H9 (cell line): ENCODE measurements around the gene EPHX1. TPM values are rescaled to one million over a fixed set of nuclear protein-coding genes. Genes with fewer than 3 reads are reported as not detected.

Source experiments
- DNase-seq: peaks from one replicate; pipeline ENCODE4 v3.0.0-alpha.2; 2017
- H2AFZ ChIP-seq: one replicate; pipeline ENCODE4 v1.6.1; 2013; ENCODE audit warnings: mild to moderate bottlenecking, low read length, control low read depth, moderate library complexity
- H2AK5ac ChIP-seq: 2 replicates; pipeline ENCODE4 v1.6.1; 2013; ENCODE audit warnings: low read length, control low read depth, mixed read lengths; ENCODE audit not compliant: insufficient read length
- H2BK120ac ChIP-seq: one replicate; pipeline ENCODE4 v1.6.1; 2013; ENCODE audit warnings: low read depth, mild to moderate bottlenecking, low read length, control low read depth, inconsistent platforms; ENCODE audit not compliant: poor library complexity, severe bottlenecking
- H2BK12ac ChIP-seq: 2 replicates; pipeline ENCODE4 v1.6.1; 2013; ENCODE audit warnings: low read length, control low read depth, mixed read lengths, low read depth; ENCODE audit not compliant: insufficient read length
- H2BK15ac ChIP-seq: 2 replicates; pipeline ENCODE4 v1.6.1; 2013; ENCODE audit warnings: low read depth, low read length, control low read depth
- H2BK20ac ChIP-seq: one replicate; pipeline ENCODE4 v1.6.1; 2013; ENCODE audit warnings: low read depth, mild to moderate bottlenecking, low read length, control low read depth, inconsistent platforms; ENCODE audit not compliant: poor library complexity, severe bottlenecking
- H2BK5ac ChIP-seq: 2 replicates; pipeline ENCODE4 v1.6.1; 2013; ENCODE audit warnings: low read length, control low read depth, mixed read lengths; ENCODE audit not compliant: insufficient read length
- H3K14ac ChIP-seq: 2 replicates; pipeline ENCODE4 v1.6.1; 2013; ENCODE audit warnings: low read length, control low read depth; ENCODE audit not compliant: insufficient read depth
- H3K18ac ChIP-seq: 2 replicates; pipeline ENCODE4 v1.6.1; 2013; ENCODE audit warnings: low read depth, mild to moderate bottlenecking, mixed read lengths, low read length, control low read depth; ENCODE audit not compliant: insufficient read length
- H3K23ac ChIP-seq: 2 replicates; pipeline ENCODE4 v1.6.1; 2013; ENCODE audit warnings: low read length, control low read depth, mixed read lengths, low read depth; ENCODE audit not compliant: insufficient read length
- H3K23me2 ChIP-seq: 2 replicates; pipeline ENCODE4 v1.6.1; 2013; ENCODE audit warnings: low read depth, mild to moderate bottlenecking, mixed read lengths, low read length, control low read depth; ENCODE audit not compliant: insufficient read length, poor library complexity, severe bottlenecking
- H3K27ac ChIP-seq: 2 replicates; pipeline ENCODE4 v1.5.1; 2013; ENCODE audit warnings: low read length, control low read depth, mixed read lengths, low read depth; ENCODE audit not compliant: insufficient read length
- H3K27me3 ChIP-seq: 2 replicates; pipeline ENCODE4 v1.6.1; 2013; ENCODE audit warnings: low read length, control low read depth, inconsistent platforms; ENCODE audit not compliant: insufficient read depth
- H3K4ac ChIP-seq: 2 replicates; pipeline ENCODE4 v1.6.1; 2013; ENCODE audit warnings: low read depth, mild to moderate bottlenecking, control low read depth, inconsistent platforms, low read length, moderate library complexity
- H3K4me1 ChIP-seq: 2 replicates; pipeline ENCODE4 v1.6.1; 2013; ENCODE audit warnings: low read length, control low read depth, inconsistent platforms; ENCODE audit not compliant: insufficient read depth
- H3K4me2 ChIP-seq: 2 replicates; pipeline ENCODE4 v1.6.1; 2013; ENCODE audit warnings: low read length, control low read depth, mixed read lengths; ENCODE audit not compliant: insufficient read length, insufficient read depth
- H3K56ac ChIP-seq: 2 replicates; pipeline ENCODE4 v1.6.1; 2013; ENCODE audit warnings: low read depth, mild to moderate bottlenecking, mixed read lengths, low read length, control low read depth; ENCODE audit not compliant: insufficient read length
- H3K79me1 ChIP-seq: 2 replicates; pipeline ENCODE4 v1.6.1; 2013; ENCODE audit warnings: low read depth, mild to moderate bottlenecking, moderate library complexity, low read length, control low read depth, inconsistent platforms; ENCODE audit not compliant: insufficient read depth, poor library complexity, severe bottlenecking
- H3K79me2 ChIP-seq: 2 replicates; pipeline ENCODE4 v1.6.1; 2013; ENCODE audit warnings: low read length, control low read depth, inconsistent platforms; ENCODE audit not compliant: insufficient read depth
- H3K9ac ChIP-seq: 2 replicates; pipeline ENCODE4 v1.6.1; 2013; ENCODE audit warnings: low read length, control low read depth, mixed read lengths; ENCODE audit not compliant: insufficient read length; ENCODE audit errors: extremely low read depth
- H3K9me3 ChIP-seq: one replicate; pipeline ENCODE4 v1.6.1; 2013; ENCODE audit warnings: low read depth, low read length, inconsistent platforms; ENCODE audit not compliant: control insufficient read depth
- H3T11ph ChIP-seq: one replicate; pipeline ENCODE4 v1.6.1; 2013; ENCODE audit warnings: mild to moderate bottlenecking, low read length, control low read depth, inconsistent platforms
- H4K20me1 ChIP-seq: one replicate; pipeline ENCODE4 v1.6.1; 2013; ENCODE audit not compliant: control insufficient read depth, insufficient read length, insufficient read depth
- H4K5ac ChIP-seq: 2 replicates; pipeline ENCODE4 v1.6.1; 2013; ENCODE audit warnings: low read depth, mild to moderate bottlenecking, mixed read lengths, low read length, control low read depth; ENCODE audit not compliant: insufficient read length
- H4K8ac ChIP-seq: replicated peaks from 2 replicates; pipeline ENCODE4 v1.6.1; 2013; ENCODE audit warnings: low read length, control low read depth, mixed read lengths, low read depth; ENCODE audit not compliant: insufficient read length
- H4K91ac ChIP-seq: 2 replicates; pipeline ENCODE4 v1.6.1; 2013; ENCODE audit warnings: low read depth, mild to moderate bottlenecking, moderate library complexity, mixed read lengths, low read length, control low read depth; ENCODE audit not compliant: insufficient read length
- H3K27ac Mint-ChIP-seq, 3 experiments: 2 replicates in 2 of 3; 3 replicates in 1 of 3; pipeline ENCODE4 v1.8.0; 2020 to 2021; ENCODE audit warnings: mixed read lengths in 3 of 3, mild to moderate bottlenecking in 1 of 3, moderate library complexity in 1 of 3
- H3K27me3 Mint-ChIP-seq: 2 replicates; pipeline ENCODE4 v1.8.0; 2021; ENCODE audit warnings: low read depth, mild to moderate bottlenecking, moderate library complexity, mixed read lengths
- H3K36me3 Mint-ChIP-seq, 3 experiments: 2 replicates in 2 of 3; 3 replicates in 1 of 3; pipeline ENCODE4 v1.8.0; 2020 to 2021; ENCODE audit warnings: low read depth in 3 of 3, mixed read lengths in 3 of 3; ENCODE audit not compliant: insufficient read depth in 1 of 3
- H3K4me1 Mint-ChIP-seq, 2 experiments: 2 replicates each; pipeline ENCODE4 v1.8.0; 2020; ENCODE audit warnings: mixed read lengths in 2 of 2
- H3K4me3 Mint-ChIP-seq, 2 experiments: 2 replicates in 1 of 2; 3 replicates in 1 of 2; pipeline ENCODE4 v1.8.0; 2020 to 2021; ENCODE audit warnings: mild to moderate bottlenecking in 2 of 2, mixed read lengths in 2 of 2, moderate library complexity in 1 of 2
- H3K9me3 Mint-ChIP-seq, 2 experiments: 2 replicates in 1 of 2; 3 replicates in 1 of 2; pipeline ENCODE4 v1.8.0; 2020; ENCODE audit warnings: mild to moderate bottlenecking in 2 of 2, mixed read lengths in 2 of 2, moderate library complexity in 1 of 2
- WGBS: extraction: QIAGEN DNeasy Blood & Tissue Kit; methylation state at CpG from one replicate; pipeline ENCODE4 v1.1.7; 2013; ENCODE audit warnings: missing lambda C conversion rate, low lambda C conversion rate, mixed read lengths; ENCODE audit not compliant: insufficient read length; ENCODE audit errors: extremely low coverage; 5-methylcytosine and 5-hydroxymethylcytosine counted together
- total RNA-seq: library from RNA; stranded (reverse); gene quantifications from 2 replicates; pipeline ENCODE4 v1.2.1, GENCODE V29; 2021
- TF ChIP-seq, protein P1 (sequence below): fragments of 200-600 bp; sonication (generic); conservative IDR thresholded peaks from 3 replicates; pipeline ENCODE4 v1.8.0; 2021; ENCODE audit warnings: antibody characterized with exemption, mild to moderate bottlenecking

EPHX1 gene
- total RNA-seq, 1 experiment from 2014 or later, result 40.6 TPM

DNA sequence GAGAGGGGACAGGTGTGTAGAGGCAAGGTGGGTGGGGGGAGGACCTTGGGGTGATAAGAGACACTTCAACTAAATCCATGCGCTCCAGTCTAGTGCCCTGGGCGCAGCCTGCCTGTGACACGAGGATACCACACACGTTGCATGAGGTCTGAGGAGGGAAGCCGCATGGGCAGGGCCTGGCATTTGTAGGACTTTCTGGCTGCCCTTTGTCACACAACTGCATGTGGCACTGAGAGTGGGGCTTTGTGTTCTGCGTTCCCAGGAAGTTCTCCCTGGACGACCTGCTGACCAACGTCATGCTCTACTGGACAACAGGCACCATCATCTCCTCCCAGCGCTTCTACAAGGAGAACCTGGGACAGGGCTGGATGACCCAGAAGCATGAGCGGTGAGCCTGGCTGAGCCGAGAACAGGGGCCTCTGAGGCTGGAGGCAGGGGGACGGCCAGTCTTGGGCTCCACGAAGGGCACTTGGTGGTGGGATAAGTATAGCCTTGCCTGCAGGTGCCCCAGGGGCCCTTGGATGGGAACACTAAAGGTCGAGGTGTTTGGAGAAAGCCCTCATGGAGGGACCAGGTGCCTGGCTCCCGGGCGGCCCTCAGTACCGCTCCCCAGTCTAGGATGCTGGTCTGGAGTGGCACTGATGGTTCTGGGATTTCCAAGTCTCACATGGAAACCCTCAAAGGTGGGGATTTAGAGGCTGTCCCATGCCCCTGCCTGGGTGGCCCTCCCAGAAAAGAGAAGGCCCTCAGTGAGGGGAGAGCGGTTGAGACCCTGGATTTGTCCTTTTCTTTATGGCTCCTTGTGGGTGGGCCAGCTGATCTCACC is 34.5 kb downstream of the EPHX1 start:
- DNase-seq, result peak; percentile 29
- H3K79me2 ChIP-seq, result no peaks in the 10 kb centered on the region
- H3K4ac ChIP-seq, result no peak overlapping the region
- no peak overlapping the region for H3T11ph ChIP-seq
- H4K20me1 ChIP-seq, result no peaks in the 10 kb centered on the region
- no peak overlapping the region for H3K9ac ChIP-seq
- H2BK15ac ChIP-seq, result no peak overlapping the region
- H3K4me2 ChIP-seq, result no peak overlapping the region
- H3K79me1 ChIP-seq, result no peaks in the 10 kb centered on the region
- H3K9me3 ChIP-seq, result no peaks in the 10 kb centered on the region
- H2BK12ac ChIP-seq, result no peak overlapping the region
- H3K4me1 ChIP-seq, result no peaks in the 10 kb centered on the region
- no peak overlapping the region for H3K14ac ChIP-seq
- Mint-ChIP-seq H3K27me3 (no peaks in the 10 kb centered on the region; the same call in 1 of the 2 replicates), H3K9me3 (no peaks in the 10 kb centered on the region), H3K27ac (peak overlapping the region in 1 of 3 experiments; percentile 42; a peak in 1 of 7 replicates), H3K36me3 (peaks cover 32 to 65% (median 41%) of the 10 kb centered on the region in 3 experiments), H3K4me1 (peaks cover 14 to 19% of the 10 kb centered on the region in 2 experiments), H3K4me3 (no peak overlapping the region)
- no peak overlapping the region for H2BK5ac ChIP-seq
- no peak overlapping the region for H2BK20ac ChIP-seq
- no peak overlapping the region for H3K23ac ChIP-seq
- no peak overlapping the region for H2AK5ac ChIP-seq
- no peak overlapping the region for H3K56ac ChIP-seq
- H3K27ac ChIP-seq, result no peak overlapping the region
- no CpG with 5 or more reads among the region's 18 CpGs for WGBS
- H4K91ac ChIP-seq, result no peak overlapping the region
- H2BK120ac ChIP-seq, result no peak overlapping the region
- H3K18ac ChIP-seq, result no peak overlapping the region
- H3K27me3 ChIP-seq, result no peaks in the 10 kb centered on the region
- H4K8ac ChIP-seq, result no peak overlapping the region
- H3K23me2 ChIP-seq, result no peaks in the 10 kb centered on the region
- TF ChIP-seq, protein P1, sequence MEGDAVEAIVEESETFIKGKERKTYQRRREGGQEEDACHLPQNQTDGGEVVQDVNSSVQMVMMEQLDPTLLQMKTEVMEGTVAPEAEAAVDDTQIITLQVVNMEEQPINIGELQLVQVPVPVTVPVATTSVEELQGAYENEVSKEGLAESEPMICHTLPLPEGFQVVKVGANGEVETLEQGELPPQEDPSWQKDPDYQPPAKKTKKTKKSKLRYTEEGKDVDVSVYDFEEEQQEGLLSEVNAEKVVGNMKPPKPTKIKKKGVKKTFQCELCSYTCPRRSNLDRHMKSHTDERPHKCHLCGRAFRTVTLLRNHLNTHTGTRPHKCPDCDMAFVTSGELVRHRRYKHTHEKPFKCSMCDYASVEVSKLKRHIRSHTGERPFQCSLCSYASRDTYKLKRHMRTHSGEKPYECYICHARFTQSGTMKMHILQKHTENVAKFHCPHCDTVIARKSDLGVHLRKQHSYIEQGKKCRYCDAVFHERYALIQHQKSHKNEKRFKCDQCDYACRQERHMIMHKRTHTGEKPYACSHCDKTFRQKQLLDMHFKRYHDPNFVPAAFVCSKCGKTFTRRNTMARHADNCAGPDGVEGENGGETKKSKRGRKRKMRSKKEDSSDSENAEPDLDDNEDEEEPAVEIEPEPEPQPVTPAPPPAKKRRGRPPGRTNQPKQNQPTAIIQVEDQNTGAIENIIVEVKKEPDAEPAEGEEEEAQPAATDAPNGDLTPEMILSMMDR, result no peak
- H4K5ac ChIP-seq, result no peak overlapping the region
- H2AFZ ChIP-seq, result no peak overlapping the region
